GM19438 (cell line): ENCODE data around the gene SLC16A13.
A peak's percentile ranks its signal among the peaks of the same experiment; 100 is the strongest.
"Not testable (repeated sequence)": the region's sequence is repeated elsewhere in the genome, so short reads cannot be mapped to it uniquely, and the experiment has no call there.

Source experiments
- ATAC-seq: cut with Tn5 transposase; IDR thresholded peaks from one replicate; pipeline ENCODE4 v1.9.1; 2021; ENCODE audit warnings: low read depth; ENCODE audit not compliant: unreplicated experiment

SLC16A13 gene

DNA sequence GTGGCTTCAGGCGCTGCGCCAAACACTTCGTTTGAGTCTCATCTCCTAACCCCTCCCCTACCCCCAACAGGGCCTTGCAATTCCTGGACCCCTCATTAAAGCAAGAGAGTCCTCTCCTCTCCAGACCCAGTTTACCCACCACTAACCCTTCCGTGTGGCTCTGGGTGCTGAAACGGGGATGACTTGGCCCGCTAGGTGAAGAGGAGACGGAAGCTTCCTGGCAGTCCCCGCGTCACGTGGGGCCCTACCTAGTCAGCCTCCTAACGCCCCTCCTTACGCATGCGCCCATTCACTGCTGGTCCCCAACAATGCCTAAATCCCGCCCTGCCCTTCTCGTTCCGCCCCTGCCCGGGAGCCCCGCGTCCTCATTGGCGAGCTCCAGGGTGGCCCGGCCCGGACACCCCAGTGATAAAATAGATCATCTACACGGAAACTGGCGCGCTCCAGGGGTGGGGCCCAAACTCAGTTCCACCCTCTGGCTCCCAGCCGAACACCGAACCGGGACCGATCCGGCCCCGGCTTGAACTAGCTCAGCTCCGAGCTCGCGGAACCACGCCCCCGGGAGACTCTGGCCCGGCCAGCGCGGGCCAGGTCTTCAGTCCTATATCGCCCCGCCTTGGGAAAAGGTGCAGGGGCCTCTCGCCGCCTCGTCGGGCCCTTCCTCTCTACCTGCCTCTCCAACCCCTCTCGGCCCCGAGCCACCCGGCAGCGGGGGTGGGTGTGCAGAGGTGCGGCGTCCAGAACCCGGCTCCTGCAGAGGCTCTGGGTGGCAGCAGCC, at the start of gene SLC16A13:
TSS of gene SLC16A13 (plus strand) at position 425 of the 778 bp plus-strand sequence. CDS start 368 bp downstream, outside the sequence.
- ATAC-seq: peak; percentile 90

DNA sequence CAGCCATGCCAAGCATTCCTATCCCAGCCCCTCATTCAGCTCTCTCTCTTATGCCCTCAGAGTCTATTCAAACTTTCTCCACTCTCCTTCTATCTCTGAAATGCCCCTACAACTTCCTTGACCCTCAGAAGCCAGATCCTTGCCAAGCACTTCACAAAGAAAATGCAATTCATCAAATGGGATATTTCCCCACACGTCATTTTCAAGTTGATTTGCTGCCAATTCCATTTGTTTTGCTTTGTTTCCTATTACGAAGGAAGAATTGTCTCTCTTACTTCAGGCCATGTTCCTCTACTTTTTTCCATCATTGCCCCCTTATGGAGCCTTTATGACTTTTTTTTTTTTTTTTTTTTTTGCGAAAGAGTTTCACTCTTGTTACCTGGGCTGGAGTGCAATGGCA, 49.1 kb upstream of the SLC16A13 start:
- ATAC-seq: no peak

GRCh38 chr17:6989779-6990178, 46.0 kb upstream of the SLC16A13 start:
- ATAC-seq: no peak

GRCh38 chr17:6993613-6994056, 42.2 kb upstream of the SLC16A13 start:
- not testable (repeated sequence) for ATAC-seq

- no peak for ATAC-seq
Measured at GRCh38 chr17:6994118-6994598, 41.7 kb upstream of the SLC16A13 start.

DNA sequence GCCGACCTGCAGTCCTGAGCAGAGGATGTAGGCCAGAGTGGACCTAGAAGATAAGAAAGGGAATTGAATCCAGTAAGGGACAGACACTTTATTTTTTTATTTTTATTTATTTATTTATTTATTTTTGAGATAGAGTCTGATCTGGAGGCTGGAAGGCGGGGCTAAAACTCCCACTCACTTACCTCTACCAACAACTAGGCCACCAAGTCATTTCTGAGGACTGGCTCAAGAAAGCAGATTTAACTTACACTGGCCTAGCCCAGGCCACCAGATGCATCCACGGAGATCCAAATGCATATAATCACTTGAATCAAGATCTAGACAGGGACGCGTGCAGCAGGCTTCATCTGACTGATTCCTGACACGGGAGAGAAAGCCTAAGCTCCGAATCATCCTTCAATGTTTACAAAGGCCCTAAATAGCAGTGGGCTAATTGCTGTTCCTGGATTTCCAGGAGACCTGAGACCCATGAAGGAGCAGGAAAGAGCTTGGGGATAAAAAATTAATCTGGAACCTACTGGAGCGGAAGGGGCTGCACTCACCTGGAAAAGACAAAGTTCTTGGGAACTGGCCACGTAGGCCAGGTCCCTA, 41.1 kb upstream of the SLC16A13 start:
- no peak for ATAC-seq

- no peak for ATAC-seq
Measured at GRCh38 chr17:6995500-6996255, 40.1 kb upstream of the SLC16A13 start, which contains the start of gene ALOX12. Gene ALOX12, plus strand, starts transcription at chr17:6996049. Its CDS starts 69 bp downstream, at chr17:6996118.

- ATAC-seq: no peak
Measured at GRCh38 chr17:6996256-6997011, 39.4 kb upstream of the SLC16A13 start.

- no peak for ATAC-seq
Measured at GRCh38 chr17:6997171-6997570, 38.6 kb upstream of the SLC16A13 start.

GRCh38 chr17:6998855-6999508, 36.8 kb upstream of the SLC16A13 start:
- no peak for ATAC-seq

GRCh38 chr17:7001318-7001961, 34.4 kb upstream of the SLC16A13 start:
- no peak for ATAC-seq

- no peak for ATAC-seq
Measured at GRCh38 chr17:7002288-7003047, 33.3 kb upstream of the SLC16A13 start.

DNA sequence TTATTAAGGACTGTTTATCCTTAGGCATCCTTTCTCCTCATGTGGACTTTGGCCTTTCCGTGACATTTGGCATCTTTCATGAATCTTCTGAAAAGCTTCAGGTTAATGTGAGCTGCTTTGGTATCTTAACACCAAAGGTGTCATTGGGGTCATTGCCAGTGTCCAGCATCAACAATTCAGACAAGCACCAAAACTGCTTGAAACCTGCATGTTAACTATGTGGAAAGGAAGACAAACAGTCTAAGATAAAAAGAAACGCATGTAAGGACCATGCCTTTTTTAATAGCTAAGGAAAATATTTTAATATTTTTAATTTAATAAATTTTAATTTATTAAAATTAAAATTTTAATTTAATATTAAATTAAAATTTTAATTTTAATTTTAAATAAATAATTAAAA, 32.1 kb upstream of the SLC16A13 start:
- ATAC-seq: no peak

- ATAC-seq: no peak
Measured at GRCh38 chr17:7004398-7005253, 31.2 kb upstream of the SLC16A13 start.

DNA sequence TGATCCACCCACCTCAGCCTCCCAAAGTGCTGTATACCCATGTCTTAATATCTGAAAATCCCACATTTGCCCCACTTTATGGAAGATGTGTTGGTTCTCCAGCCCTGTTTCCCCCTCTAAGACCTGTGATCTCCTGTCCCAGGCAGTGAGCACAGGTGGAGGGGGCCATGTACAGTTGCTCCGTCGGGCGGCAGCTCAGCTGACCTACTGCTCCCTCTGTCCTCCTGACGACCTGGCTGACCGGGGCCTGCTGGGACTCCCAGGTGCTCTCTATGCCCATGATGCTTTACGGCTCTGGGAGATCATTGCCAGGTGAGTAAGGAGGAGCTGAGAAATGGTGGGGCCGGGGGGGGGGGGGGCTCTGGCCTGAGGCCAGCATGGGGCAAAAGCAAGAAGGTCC, 30.1 kb upstream of the SLC16A13 start:
- no peak for ATAC-seq

DNA sequence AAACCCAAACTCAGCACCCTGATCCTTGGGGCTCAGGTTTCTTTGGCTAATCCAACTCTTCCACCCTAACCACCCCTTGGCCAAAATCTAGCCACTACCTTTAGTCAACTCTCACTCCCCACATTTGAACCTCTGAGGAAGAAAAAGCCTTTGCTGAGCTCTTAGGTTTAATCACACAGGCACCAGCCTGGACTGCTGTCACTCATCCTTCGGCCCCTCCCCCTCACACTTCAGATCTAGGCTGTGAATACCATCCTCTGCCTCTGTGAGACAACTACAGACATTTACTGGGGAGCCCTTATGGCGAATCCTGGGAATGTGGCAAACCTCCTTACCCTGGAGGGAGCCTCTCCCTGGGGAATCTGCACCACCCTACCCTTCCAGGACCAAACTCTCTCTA, 28.7 kb upstream of the SLC16A13 start:
- no peak for ATAC-seq

DNA sequence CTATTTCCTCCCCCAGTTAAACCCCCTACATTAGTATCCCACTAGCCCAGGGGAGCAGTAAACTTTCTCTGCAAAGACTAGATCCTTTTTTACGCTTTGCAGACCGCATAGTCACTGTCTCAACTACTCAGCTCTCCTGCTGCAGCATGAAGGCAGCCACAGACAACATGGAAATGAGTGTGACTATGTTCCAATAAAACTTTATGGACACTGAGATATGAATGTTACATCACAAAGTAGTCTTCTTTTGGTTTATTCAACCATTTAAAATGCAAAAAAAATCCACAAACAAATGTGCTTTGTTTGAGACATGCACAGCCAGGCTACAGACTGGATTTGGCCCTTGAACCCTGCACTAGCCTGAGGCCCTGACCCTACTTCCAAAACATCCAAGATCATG, 25.3 kb upstream of the SLC16A13 start:
- no peak for ATAC-seq

DNA sequence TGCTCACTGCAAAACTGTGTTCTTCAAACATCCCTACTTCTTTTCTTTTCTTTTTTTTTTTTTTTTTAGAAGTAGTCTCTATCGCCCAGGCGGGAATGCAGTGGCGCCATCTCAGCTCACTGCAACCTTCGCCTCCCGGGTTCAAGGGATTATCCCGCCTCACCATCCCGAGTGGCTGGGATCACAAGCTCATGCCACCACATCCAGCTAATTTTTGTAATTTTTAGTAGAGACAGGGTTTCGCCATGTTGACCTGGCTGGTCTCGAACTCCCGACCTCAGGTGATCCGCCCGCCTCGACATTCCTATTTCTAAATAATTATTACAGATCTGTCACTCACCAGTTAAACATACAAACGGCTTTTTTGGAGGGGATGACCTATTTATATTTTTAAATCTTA, 24.4 kb upstream of the SLC16A13 start:
- no peak for ATAC-seq
